ENCODE measurements around the gene SLC6A19. TPM values are rescaled to one million over a fixed set of nuclear protein-coding genes. Genes with fewer than 3 reads are reported as not detected.

The SLC6A19 gene
- total RNA-seq, 4 donors from 2014 or later: under 0.01 TPM; not detected in 3

DNA sequence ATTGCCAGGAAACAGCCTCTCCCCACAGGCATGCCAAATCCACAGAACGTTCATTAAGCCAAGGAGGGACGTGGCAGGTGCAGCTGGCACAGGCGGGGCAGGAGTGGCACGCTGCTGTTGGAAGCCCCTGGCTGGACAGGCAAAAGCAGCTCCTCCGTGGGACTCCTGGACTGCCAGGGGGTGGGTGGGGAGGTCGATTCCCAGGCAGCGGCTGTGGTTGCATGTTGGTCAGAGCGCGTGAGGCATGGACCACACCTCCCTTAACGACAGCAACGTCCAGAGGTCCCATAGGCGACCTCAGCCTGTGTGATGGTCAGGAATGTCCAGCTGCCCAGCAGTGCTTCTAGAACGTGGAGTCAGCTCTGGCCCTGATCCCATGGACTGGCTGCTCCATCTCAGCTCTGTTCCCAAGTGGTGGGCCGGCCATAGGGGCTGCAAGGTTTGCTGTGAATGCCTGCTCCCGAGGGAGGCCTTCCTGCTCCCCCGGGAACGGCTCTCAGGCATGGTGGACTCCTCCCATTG, 6.9 kb downstream of the SLC6A19 start:
- Histone ChIP-seq H3K9me3 (no peaks in the 10 kb centered on the region), H3K27me3 (peaks cover 0 to 29% of the 10 kb centered on the region in 2 donors), H3K36me3 (no peaks in the 10 kb centered on the region), H3K4me1 (no peaks in the 10 kb centered on the region), H3K27ac (no peak overlapping the region), H3K4me3 (no peak overlapping the region)
- WGBS, 2 donors: 65 to 72% methylated on average over 13 to 14 of the region's 17 CpGs
- no peak for DNase-seq (ENCODE audit: low spot score in 2 of 2)
- no peak for TF ChIP-seq POLR2A (IDR thresholded peaks at IDR 0.05)
- TF ChIP-seq, protein P1, sequence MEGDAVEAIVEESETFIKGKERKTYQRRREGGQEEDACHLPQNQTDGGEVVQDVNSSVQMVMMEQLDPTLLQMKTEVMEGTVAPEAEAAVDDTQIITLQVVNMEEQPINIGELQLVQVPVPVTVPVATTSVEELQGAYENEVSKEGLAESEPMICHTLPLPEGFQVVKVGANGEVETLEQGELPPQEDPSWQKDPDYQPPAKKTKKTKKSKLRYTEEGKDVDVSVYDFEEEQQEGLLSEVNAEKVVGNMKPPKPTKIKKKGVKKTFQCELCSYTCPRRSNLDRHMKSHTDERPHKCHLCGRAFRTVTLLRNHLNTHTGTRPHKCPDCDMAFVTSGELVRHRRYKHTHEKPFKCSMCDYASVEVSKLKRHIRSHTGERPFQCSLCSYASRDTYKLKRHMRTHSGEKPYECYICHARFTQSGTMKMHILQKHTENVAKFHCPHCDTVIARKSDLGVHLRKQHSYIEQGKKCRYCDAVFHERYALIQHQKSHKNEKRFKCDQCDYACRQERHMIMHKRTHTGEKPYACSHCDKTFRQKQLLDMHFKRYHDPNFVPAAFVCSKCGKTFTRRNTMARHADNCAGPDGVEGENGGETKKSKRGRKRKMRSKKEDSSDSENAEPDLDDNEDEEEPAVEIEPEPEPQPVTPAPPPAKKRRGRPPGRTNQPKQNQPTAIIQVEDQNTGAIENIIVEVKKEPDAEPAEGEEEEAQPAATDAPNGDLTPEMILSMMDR (IDR thresholded peaks at IDR 0.05): no peak
- no peak for TF ChIP-seq EP300 (IDR thresholded peaks at IDR 0.05)

DNA sequence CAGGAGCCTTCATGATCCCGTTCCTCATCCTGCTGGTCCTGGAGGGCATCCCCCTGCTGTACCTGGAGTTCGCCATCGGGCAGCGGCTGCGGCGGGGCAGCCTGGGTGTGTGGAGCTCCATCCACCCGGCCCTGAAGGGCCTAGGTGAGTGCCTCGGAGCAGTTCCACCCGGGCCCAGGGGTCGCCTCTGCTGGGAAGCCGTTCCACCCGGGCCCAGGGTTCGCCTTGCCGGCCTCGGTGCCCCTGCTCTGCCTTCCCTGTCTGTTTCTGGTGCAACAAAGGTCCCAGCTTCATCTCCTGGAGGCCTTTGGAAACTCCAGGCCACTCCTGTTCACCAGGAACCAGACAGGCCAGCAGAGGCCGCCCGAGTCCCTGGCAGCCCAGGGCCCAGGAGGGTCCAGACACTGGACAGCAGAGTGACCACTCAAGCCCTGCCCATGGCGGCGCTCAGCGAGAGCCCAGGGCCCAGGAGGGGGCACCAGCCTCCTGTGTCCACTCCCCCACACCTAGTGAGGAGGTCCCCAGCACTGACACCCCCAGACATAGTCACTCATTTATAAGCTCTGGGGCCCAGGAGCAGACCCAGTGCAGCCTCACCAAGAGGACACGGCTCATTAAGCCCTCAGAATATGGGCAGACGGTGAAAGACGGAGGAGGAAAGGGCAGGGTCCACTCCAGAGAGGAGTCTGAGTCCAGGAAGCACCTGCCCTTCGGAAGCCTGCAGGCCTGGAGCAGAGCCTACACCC, 7.5 kb downstream of the SLC6A19 start:
- Histone ChIP-seq H3K27me3 (peaks cover 0 to 29% of the 10 kb centered on the region in 2 donors), H3K9me3 (no peaks in the 10 kb centered on the region), H3K27ac (no peak overlapping the region), H3K36me3 (no peaks in the 10 kb centered on the region), H3K4me3 (no peak overlapping the region), H3K4me1 (no peaks in the 10 kb centered on the region)
- TF ChIP-seq POLR2A (IDR thresholded peaks at IDR 0.05): no peak
- TF ChIP-seq, protein P1 (IDR thresholded peaks at IDR 0.05): no peak
- TF ChIP-seq EP300 (IDR thresholded peaks at IDR 0.05): no peak
- 38 to 80% methylated on average over 9 to 18 of the region's 24 CpGs for whole genome bisulfite sequencing, 2 donors
- no peak for DNase-seq (ENCODE audit: low spot score in 2 of 2)

DNA sequence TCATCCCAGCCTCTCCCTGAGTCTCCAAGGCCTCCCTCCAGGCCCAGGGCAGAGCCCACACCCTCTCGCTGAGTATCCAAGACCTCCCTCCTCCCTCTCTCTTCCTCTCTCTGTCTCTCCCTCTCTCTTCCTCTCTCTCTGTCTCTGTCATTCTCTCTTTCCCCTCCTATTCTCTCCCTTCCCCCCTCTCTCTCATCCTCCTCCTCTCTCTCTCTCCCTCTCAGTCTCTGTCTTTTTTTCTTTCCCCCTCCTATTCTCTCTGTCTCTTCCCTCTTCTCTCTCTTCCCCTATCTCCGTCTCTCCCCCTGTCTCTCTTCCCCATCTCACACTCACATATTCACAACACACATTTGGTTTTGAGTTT, 8.1 kb downstream of the SLC6A19 start:
- no peaks in the 10 kb centered on the region for H3K4me1 ChIP-seq

GRCh38 chr5:1209896-1210776, 8.7 kb downstream of the SLC6A19 start:
- no peak for TF ChIP-seq EP300 (IDR thresholded peaks at IDR 0.05)
- TF ChIP-seq POLR2A (IDR thresholded peaks at IDR 0.05): no peak
- TF ChIP-seq, protein P1 (IDR thresholded peaks at IDR 0.05): no peak
- no peaks in the 10 kb centered on the region for H3K4me1 ChIP-seq
- H3K27me3 ChIP-seq: peaks cover 0 to 19% of the 10 kb centered on the region in 2 donors
- peaks cover 0 to 4% (median 0%) of the 10 kb centered on the region in 4 donors for H3K9me3 ChIP-seq
- 80 to 83% methylated on average over 14 to 21 of the region's 21 CpGs for WGBS, 2 donors
- H3K4me3 ChIP-seq: no peak overlapping the region
- no peaks in the 10 kb centered on the region for H3K36me3 ChIP-seq
- H3K27ac ChIP-seq: no peak overlapping the region
- DNase-seq (ENCODE audit: low spot score in 2 of 2): no peak

More for the DNA sequence above, 8.1 kb downstream of the SLC6A19 start:
- no peaks in the 10 kb centered on the region for H3K9me3 ChIP-seq
- no peak overlapping the region for H3K4me3 ChIP-seq
- no peak for TF ChIP-seq EP300 (IDR thresholded peaks at IDR 0.05)
- no peak for TF ChIP-seq POLR2A (IDR thresholded peaks at IDR 0.05)
- TF ChIP-seq, protein P1 (IDR thresholded peaks at IDR 0.05): no peak
- peaks cover 0 to 23% of the 10 kb centered on the region in 2 donors for H3K27me3 ChIP-seq
- H3K27ac ChIP-seq: no peak overlapping the region
- H3K36me3 ChIP-seq: no peaks in the 10 kb centered on the region
- 41 to 51% methylated on average over 2 of the region's 2 CpGs for WGBS, 2 donors
- DNase-seq (ENCODE audit: low spot score in 2 of 2): no peak

Data from tibial nerve (tissue), 4 donors.